Measurements from ENCODE around the gene NFATC2. TPM values are rescaled to one million over a fixed set of nuclear protein-coding genes. Genes with fewer than 3 reads are reported as not detected.

The NFATC2 gene
- total and polyA plus RNA-seq, 2 of the 8 experiments (the other 6 are each of a cell fraction or from before 2014, with no cell fraction given): 0.27 to 0.91 TPM

DNA sequence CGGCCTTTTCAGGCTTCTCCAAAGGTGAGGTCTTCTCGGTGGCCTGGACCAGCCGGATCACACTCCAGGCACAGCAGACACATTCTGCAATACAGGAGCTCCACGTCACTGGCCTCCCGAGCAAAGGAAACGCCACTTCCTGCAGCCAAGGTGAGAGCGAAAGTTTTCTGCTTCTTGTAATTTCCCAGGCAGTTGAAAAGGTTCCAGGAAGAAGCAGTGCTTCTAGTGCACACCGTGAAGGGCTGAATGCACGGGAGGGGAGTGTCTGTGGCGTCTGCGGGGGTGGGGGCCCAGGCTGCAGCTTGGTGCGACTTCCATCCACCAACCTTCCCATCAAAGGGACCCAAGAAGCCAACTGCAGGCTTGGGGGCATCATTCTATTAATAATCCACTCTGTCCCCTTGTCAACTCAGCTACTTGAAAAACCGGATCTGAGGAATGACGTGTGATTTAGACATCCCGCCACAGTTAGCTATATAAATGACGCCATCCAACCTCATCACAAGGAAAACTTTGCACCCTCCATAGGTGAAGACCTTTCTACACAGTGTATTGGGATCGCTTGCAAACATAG is 61.1 kb downstream of the NFATC2 start (continued):
- no peak for TF ChIP-seq KDM4A (IDR thresholded peaks at IDR 0.05; ENCODE audit: low read depth, low read length, severe bottlenecking)
- no peak for TF ChIP-seq TEAD4 (IDR thresholded peaks at IDR 0.05; ENCODE audit: low read depth, low read length)
